ENCODE measurements around the gene BUD23.
"Not testable (repeated sequence)": the region's sequence is repeated elsewhere in the genome, so short reads cannot be mapped to it uniquely, and the experiment has no call there.

Gene BUD23

DNA sequence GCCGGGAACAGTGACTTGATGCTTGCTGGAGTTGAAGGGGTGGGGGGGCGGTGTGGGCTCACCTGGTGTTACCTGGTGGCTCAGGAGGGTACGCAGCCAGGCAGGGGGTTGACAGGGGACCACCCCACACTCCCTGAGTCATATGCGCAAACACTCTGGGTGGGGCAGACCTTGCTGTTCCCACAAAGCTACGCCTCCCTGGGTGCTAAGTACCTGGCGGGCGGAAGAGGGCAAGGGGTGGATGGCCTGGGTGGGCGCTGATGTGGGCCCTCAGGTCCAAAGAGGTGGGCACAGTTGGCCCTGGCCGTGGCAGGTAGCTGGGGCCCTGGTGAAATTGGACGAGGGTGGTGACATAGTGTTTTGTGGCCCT, 22.1 kb downstream of the BUD23 start:
- no peak for DNase-seq (ENCODE audit: low read depth)
- H3K4me3 ChIP-seq (ENCODE audit: low read depth, low read length), result no peak overlapping the region
- no peak for TF ChIP-seq CTCF (conservative IDR thresholded peaks at IDR 0.05; ENCODE audit: low read depth, low read length)

GRCh38 chr7:73706126-73707044, 23.0 kb downstream of the BUD23 start:
- H3K4me3 ChIP-seq (ENCODE audit: low read depth, low read length), result no peak overlapping the region
- DNase-seq (ENCODE audit: low read depth), result peak; percentile 43
- TF ChIP-seq CTCF (conservative IDR thresholded peaks at IDR 0.05; ENCODE audit: low read depth, low read length), result no peak

- no peak for DNase-seq (ENCODE audit: low read depth)
- TF ChIP-seq CTCF (conservative IDR thresholded peaks at IDR 0.05; ENCODE audit: low read depth, low read length), result no peak
- no peak overlapping the region for H3K4me3 ChIP-seq (ENCODE audit: low read depth, low read length)
These were observed 23.7 kb downstream of the BUD23 start for GRCh38 chr7:73707045-73707631.

GRCh38 chr7:73708961-73709549, 25.7 kb downstream of the BUD23 start:
- no peak for DNase-seq (ENCODE audit: low read depth)
- no peak for TF ChIP-seq CTCF (conservative IDR thresholded peaks at IDR 0.05; ENCODE audit: low read depth, low read length)
- no peak overlapping the region for H3K4me3 ChIP-seq (ENCODE audit: low read depth, low read length)

GRCh38 chr7:73712773-73713172, 29.4 kb downstream of the BUD23 start:
- TF ChIP-seq CTCF (conservative IDR thresholded peaks at IDR 0.05; ENCODE audit: low read depth, low read length), result no peak
- DNase-seq (ENCODE audit: low read depth), result no peak
- H3K4me3 ChIP-seq (ENCODE audit: low read depth, low read length), result no peak overlapping the region

DNA sequence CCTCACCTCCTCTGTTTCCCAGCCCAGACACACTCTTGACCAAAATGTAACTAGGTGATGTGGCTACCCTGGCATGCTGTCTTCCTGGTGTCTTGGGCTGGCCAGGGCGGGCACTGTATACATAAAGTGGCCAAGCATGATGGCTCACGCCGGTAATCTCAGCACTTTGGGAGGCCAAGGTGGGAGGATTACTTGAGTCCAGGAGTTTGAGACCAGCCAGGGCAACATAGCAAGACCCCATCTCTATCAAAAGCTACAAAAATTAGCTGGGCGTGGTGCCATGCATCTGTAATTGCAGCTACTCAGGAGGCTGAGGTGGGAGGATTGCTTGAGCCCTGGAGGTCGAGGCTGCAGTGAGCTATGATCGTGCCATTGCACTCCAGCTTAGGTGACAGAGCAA, 29.9 kb downstream of the BUD23 start:
- not testable (repeated sequence) for H3K4me3 ChIP-seq (ENCODE audit: low read depth, low read length); DNase-seq (ENCODE audit: low read depth)

DNA sequence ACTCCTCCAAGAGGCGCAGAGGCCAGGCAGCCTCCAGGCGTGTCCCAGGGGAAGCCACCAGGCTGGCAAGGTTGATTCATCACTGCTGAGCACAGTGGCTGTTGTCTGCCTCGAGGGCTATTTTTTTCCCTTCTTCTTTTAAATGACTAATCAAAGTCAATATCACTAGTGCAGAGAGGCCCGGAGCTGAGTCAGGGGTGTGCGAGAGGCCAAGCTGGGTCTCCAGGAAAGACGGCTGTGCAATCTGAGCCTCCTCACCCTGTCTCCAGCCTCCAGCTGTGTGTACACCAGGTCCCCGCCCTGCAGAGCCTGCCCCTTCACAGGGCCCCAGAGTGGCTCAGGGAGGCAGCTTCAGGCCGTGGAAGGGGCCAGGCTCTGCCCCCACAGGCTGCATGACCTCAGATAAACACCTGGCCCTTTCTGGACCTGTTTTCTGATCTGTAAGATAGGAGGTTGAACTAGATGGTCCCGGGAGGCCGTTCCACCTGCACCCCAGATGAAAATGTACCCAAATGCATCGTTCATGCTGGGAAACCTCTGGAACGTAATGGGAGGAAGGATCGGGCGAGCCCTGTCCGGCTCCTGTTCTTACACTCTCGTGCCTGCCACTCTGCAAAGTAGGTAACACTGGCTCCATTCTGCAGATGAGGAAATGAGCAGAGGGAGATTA, 32.4 kb downstream of the BUD23 start:
- DNase-seq (ENCODE audit: low read depth), result peak; percentile 89
- TF ChIP-seq CTCF (conservative IDR thresholded peaks at IDR 0.05; ENCODE audit: low read depth, low read length), result no peak
- no peak overlapping the region for H3K4me3 ChIP-seq (ENCODE audit: low read depth, low read length)

Measured in choroid plexus epithelial cell (primary cell).